Measurements from ENCODE around the gene NUP50. TPM values are rescaled to one million over a fixed set of nuclear protein-coding genes. Genes with fewer than 3 reads are reported as not detected.

NUP50 gene
- total RNA-seq, 1 donor from 2014 or later = 65.1 TPM

DNA sequence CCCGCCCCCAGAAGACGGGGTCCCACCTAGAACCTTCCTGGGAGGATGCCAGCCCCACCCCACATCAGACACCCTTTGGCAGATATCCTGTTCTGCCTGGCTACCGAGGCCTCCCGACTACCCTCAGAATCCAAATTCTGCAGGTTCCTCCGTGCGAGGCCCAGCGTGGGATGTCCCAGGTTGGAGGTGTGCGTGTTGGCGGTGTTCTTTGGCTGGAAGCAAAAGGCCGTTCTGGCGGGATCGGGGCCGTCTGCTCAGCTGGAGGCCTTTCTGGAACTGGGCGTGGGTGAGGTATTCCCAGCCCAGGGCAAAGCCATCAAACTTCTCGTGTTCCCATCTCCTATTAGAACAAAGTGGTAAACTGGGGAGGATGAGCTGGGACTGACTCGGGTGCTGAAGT is 32.6 kb downstream of the NUP50 start:
- Mint-ChIP-seq H3K27ac (no peak overlapping the region), H3K4me1 (ENCODE audit: low read depth) (peaks cover 8% of the 10 kb centered on the region), H3K27me3 (no peaks in the 10 kb centered on the region), H3K36me3 (ENCODE audit: insufficient read depth) (peaks cover 11% of the 10 kb centered on the region), H3K4me3 (ENCODE audit: low read depth) (no peak overlapping the region), H3K9me3 (ENCODE audit: low read depth) (no peaks in the 10 kb centered on the region)
- TF ChIP-seq, protein P1, sequence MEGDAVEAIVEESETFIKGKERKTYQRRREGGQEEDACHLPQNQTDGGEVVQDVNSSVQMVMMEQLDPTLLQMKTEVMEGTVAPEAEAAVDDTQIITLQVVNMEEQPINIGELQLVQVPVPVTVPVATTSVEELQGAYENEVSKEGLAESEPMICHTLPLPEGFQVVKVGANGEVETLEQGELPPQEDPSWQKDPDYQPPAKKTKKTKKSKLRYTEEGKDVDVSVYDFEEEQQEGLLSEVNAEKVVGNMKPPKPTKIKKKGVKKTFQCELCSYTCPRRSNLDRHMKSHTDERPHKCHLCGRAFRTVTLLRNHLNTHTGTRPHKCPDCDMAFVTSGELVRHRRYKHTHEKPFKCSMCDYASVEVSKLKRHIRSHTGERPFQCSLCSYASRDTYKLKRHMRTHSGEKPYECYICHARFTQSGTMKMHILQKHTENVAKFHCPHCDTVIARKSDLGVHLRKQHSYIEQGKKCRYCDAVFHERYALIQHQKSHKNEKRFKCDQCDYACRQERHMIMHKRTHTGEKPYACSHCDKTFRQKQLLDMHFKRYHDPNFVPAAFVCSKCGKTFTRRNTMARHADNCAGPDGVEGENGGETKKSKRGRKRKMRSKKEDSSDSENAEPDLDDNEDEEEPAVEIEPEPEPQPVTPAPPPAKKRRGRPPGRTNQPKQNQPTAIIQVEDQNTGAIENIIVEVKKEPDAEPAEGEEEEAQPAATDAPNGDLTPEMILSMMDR (IDR thresholded peaks at IDR 0.05; ENCODE audit: unreplicated experiment) = no peak
- no peak for DNase-seq (ENCODE audit: low spot score, unreplicated experiment)

DNA sequence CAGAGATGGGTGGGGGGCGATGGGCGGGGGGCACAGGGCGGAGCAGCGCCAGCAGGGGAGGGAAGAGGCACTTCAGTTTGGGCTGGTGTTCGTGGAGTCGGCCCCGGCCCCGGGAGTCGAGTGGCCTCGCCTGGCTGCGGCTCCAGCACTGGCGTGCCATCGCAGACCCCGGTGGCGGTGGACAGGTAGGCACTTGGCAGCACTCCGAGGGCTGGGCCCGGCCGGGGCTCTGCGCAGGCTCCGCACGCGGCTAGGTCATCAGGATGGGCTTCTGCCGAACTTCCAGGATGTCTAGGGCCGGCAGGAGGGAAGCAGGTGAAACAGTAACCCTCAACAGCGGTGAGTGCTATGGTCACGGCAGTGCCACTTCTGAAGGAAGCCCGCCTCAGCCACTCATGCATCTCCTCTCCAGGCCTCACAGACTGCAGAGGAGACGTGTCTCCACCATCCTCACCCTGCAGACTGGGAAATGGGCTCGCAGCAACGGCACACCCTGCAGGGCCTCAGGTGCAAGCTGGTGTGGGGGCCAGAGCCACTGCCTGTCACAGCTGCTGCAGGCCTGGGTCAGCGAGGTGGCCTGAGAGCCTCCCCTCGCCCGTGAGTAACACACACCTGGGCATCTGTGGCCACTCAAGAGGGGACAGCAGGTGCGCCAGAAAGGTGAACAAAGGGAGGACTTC is 33.3 kb downstream of the NUP50 start:
- H3K4me3 Mint-ChIP-seq (ENCODE audit: low read depth) = no peak overlapping the region
- H3K27ac Mint-ChIP-seq = no peak overlapping the region
- no peaks in the 10 kb centered on the region for H3K27me3 Mint-ChIP-seq
- H3K9me3 Mint-ChIP-seq (ENCODE audit: low read depth) = no peaks in the 10 kb centered on the region
- peaks cover 11% of the 10 kb centered on the region for H3K36me3 Mint-ChIP-seq (ENCODE audit: insufficient read depth)
- DNase-seq (ENCODE audit: low spot score, unreplicated experiment) = no peak
- H3K4me1 Mint-ChIP-seq (ENCODE audit: low read depth) = peaks cover 12% of the 10 kb centered on the region
- TF ChIP-seq, protein P1 (IDR thresholded peaks at IDR 0.05; ENCODE audit: unreplicated experiment) = no peak

DNA sequence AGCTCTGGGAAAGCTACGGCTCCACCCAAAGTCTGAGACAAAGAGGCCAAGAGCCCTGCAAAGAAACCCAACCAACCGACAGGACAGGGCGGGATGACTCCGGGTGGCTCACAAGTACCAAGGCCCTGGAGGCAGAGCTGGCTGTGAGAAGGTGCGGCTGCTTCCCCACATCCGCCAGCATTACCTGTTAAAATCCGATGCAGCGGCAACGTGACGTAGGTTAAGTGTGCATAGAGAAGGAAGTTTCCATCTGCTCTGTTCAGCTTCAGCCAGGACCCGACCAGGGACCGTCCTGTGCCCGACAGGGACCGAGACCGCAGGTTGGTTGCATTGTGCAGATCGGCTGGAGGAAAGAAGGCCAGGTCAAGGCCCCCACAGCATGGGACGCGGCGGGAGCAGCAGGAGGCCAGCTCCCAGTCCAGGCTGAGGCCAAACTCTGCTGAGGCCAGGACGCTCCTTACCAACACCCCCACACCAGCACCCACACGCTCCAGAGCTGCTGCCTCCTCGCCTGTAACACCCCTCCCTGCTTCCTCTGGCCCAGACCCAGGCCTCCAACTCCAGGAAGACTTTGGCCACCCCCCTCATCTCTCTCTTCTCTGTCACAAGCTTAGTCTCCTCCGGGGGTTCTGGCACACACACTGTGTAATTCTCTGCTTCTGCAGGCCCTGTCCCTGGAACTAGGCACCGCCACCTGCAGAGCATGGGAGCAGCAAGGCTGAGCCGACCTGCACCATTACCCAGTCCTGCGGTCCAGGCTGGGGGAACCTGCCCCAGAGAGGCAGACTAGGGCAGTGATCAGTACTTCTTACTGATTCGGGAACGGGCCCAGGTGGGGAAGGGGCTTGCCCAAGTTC is 34.1 kb downstream of the NUP50 start:
- H3K27ac Mint-ChIP-seq = peak overlapping the region; percentile 31
- H3K9me3 Mint-ChIP-seq (ENCODE audit: low read depth) = no peaks in the 10 kb centered on the region
- no peak overlapping the region for H3K4me3 Mint-ChIP-seq (ENCODE audit: low read depth)
- peaks cover 12% of the 10 kb centered on the region for H3K4me1 Mint-ChIP-seq (ENCODE audit: low read depth)
- no peaks in the 10 kb centered on the region for H3K27me3 Mint-ChIP-seq
- peaks cover 11% of the 10 kb centered on the region for H3K36me3 Mint-ChIP-seq (ENCODE audit: insufficient read depth)
- DNase-seq (ENCODE audit: low spot score, unreplicated experiment) = no peak
- TF ChIP-seq, protein P1 (IDR thresholded peaks at IDR 0.05; ENCODE audit: unreplicated experiment) = no peak

- peaks cover 9% of the 10 kb centered on the region for H3K4me1 Mint-ChIP-seq (ENCODE audit: low read depth)
- peaks cover 11% of the 10 kb centered on the region for H3K36me3 Mint-ChIP-seq (ENCODE audit: insufficient read depth)
- H3K9me3 Mint-ChIP-seq (ENCODE audit: low read depth) = no peaks in the 10 kb centered on the region
- DNase-seq (ENCODE audit: low spot score, unreplicated experiment) = no peak
- no peaks in the 10 kb centered on the region for H3K27me3 Mint-ChIP-seq
- H3K27ac Mint-ChIP-seq = peak overlapping the region; percentile 31
- H3K4me3 Mint-ChIP-seq (ENCODE audit: low read depth) = no peak overlapping the region
- TF ChIP-seq, protein P1 (IDR thresholded peaks at IDR 0.05; ENCODE audit: unreplicated experiment) = no peak
Measured at GRCh38 chr22:45198463-45198795, 34.7 kb downstream of the NUP50 start.

- Mint-ChIP-seq H3K4me3 (ENCODE audit: low read depth) (no peak overlapping the region), H3K27me3 (no peaks in the 10 kb centered on the region), H3K9me3 (ENCODE audit: low read depth) (no peaks in the 10 kb centered on the region), H3K36me3 (ENCODE audit: insufficient read depth) (peaks cover 11% of the 10 kb centered on the region), H3K4me1 (ENCODE audit: low read depth) (peaks cover 9% of the 10 kb centered on the region), H3K27ac (no peak overlapping the region)
- TF ChIP-seq, protein P1 (IDR thresholded peaks at IDR 0.05; ENCODE audit: unreplicated experiment) = no peak
- no peak for DNase-seq (ENCODE audit: low spot score, unreplicated experiment)
Measured at GRCh38 chr22:45199723-45200122, 36.0 kb downstream of the NUP50 start.

All from progenitor cell of endocrine pancreas (in vitro differentiated cells).